ENCODE results near the gene NKAIN2. TPM values are rescaled to one million over a fixed set of nuclear protein-coding genes. Genes with fewer than 3 reads are reported as not detected.

Gene NKAIN2
- total RNA-seq, 1 experiment from 2014 or later, result not detected

- no peak for TF ChIP-seq POLR2A (IDR thresholded peaks at IDR 0.05; ENCODE audit: borderline replicate concordance, extremely low read depth, insufficient read depth, insufficient read length)
- TF ChIP-seq ZNF274 (IDR thresholded peaks at IDR 0.05; ENCODE audit: low read depth, low read length), result no peak
- no peak for TF ChIP-seq JUND (IDR thresholded peaks at IDR 0.05)
- TF ChIP-seq POLR2AphosphoS5 (IDR thresholded peaks at IDR 0.05; ENCODE audit: low read depth, low read length), result no peak
- TF ChIP-seq SIN3A (IDR thresholded peaks at IDR 0.05; ENCODE audit: low read depth), result no peak
- TF ChIP-seq MAX (IDR thresholded peaks at IDR 0.05), result no peak
- TF ChIP-seq EZH2 (IDR thresholded peaks at IDR 0.05), result no peak
- no peak for TF ChIP-seq CEBPB (IDR thresholded peaks at IDR 0.05; ENCODE audit: low read depth)
- TF ChIP-seq, protein P1, sequence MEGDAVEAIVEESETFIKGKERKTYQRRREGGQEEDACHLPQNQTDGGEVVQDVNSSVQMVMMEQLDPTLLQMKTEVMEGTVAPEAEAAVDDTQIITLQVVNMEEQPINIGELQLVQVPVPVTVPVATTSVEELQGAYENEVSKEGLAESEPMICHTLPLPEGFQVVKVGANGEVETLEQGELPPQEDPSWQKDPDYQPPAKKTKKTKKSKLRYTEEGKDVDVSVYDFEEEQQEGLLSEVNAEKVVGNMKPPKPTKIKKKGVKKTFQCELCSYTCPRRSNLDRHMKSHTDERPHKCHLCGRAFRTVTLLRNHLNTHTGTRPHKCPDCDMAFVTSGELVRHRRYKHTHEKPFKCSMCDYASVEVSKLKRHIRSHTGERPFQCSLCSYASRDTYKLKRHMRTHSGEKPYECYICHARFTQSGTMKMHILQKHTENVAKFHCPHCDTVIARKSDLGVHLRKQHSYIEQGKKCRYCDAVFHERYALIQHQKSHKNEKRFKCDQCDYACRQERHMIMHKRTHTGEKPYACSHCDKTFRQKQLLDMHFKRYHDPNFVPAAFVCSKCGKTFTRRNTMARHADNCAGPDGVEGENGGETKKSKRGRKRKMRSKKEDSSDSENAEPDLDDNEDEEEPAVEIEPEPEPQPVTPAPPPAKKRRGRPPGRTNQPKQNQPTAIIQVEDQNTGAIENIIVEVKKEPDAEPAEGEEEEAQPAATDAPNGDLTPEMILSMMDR (IDR thresholded peaks at IDR 0.05 in 2 of 3, conservative IDR thresholded peaks at IDR 0.05 in 1 of 3; ENCODE audit: borderline replicate concordance in 1 of 3, insufficient read depth in 1 of 3, low read depth in 2 of 3, low read length in 2 of 3), result no peak
- no peak for TF ChIP-seq YY1 (IDR thresholded peaks at IDR 0.05; ENCODE audit: extremely low read depth, insufficient replicate concordance, low read depth, low read length)
- TF ChIP-seq SP1 (IDR thresholded peaks at IDR 0.05; ENCODE audit: low read depth), result no peak
- TF ChIP-seq ATF3 (IDR thresholded peaks at IDR 0.05), result no peak
- Histone ChIP-seq H3K27ac (ENCODE audit: low read depth, low read length) (no peak overlapping the region), H2AFZ (ENCODE audit: low read depth, low read length, poor library complexity, severe bottlenecking) (no peak overlapping the region), H4K20me1 (ENCODE audit: insufficient read depth) (no peaks in the 10 kb centered on the region; the same call in 1 of the 2 replicates), H3K79me2 (ENCODE audit: insufficient read depth, low read length) (no peaks in the 10 kb centered on the region), H3K4me3 (replicated peaks in 1 of 2; ENCODE audit: low read depth in 1 of 2, low read length in 2 of 2) (no peak overlapping the region), H3K4me1 (ENCODE audit: control insufficient read depth in 1 of 2, insufficient read depth in 2 of 2, low read length in 2 of 2) (no peaks in the 10 kb centered on the region), H3K36me3 (ENCODE audit: control insufficient read depth in 1 of 2, insufficient read depth in 2 of 2, low read length in 2 of 2) (no peaks in the 10 kb centered on the region), H3K9me2 (ENCODE audit: insufficient read depth) (no peaks in the 10 kb centered on the region), H3K9me3 (ENCODE audit: control insufficient read depth in 1 of 2, insufficient read depth in 1 of 2, low read depth in 1 of 2, low read length in 2 of 2) (no peaks in the 10 kb centered on the region), H3K4me2 (ENCODE audit: low read length) (no peak overlapping the region), H3K27me3 (ENCODE audit: insufficient read depth, low read length) (no peaks in the 10 kb centered on the region; the same call in 1 of the 2 replicates), H3K9ac (ENCODE audit: low read length) (no peak overlapping the region)
- DNase-seq (ENCODE audit: low read depth, low spot score) (no peak), ATAC-seq (no peak)
- ChIA-PET CTCF (no interaction called here), POLR2A (no interaction called here), RAD21 (ENCODE audit: low non-redundant PET in 1 of 2, low total read pairs in 2 of 2, uncharacterized antibody in 2 of 2, unreplicated experiment in 2 of 2) (no interaction called here)
- BruUV-seq (replicated peaks), result no TSS peak
- intact Hi-C loops (cut with micrococcal nuclease), result no loop called here
Measured at GRCh38 chr6:123848347-123848746, 44.7 kb downstream of the NKAIN2 start.
